ENCODE measurements around the gene TNIP3. TPM values are rescaled to one million over a fixed set of nuclear protein-coding genes. Genes with fewer than 3 reads are reported as not detected.

The TNIP3 gene
- total and polyA plus RNA-seq, 9 donors: 0.05 to 0.60 (median 0.15) TPM; not detected in 4

GRCh38 chr4:121183361-121183760, 19.2 kb upstream of the TNIP3 start:
- DNase-seq: no peak
- H3K9me3 ChIP-seq: no peaks in the 10 kb centered on the region
- no peak overlapping the region for H3K27ac ChIP-seq
- TF ChIP-seq EP300 (IDR thresholded peaks at IDR 0.05) (no peak), POLR2A (IDR thresholded peaks at IDR 0.05) (no peak), CTCF (IDR thresholded peaks at IDR 0.05) (no peak)
- no peaks in the 10 kb centered on the region for H3K27me3 ChIP-seq
- no peaks in the 10 kb centered on the region for H3K36me3 ChIP-seq
- H3K4me3 ChIP-seq: no peak overlapping the region
- H3K4me1 ChIP-seq (ENCODE audit: insufficient read depth): no peaks in the 10 kb centered on the region
- intact Hi-C loops (cut with DNase I): no loop called here
- WGBS, 3 donors: 78 to 99% (median 96%) methylated on average over 3 of the region's 3 CpGs

- Histone ChIP-seq H3K4me3 (no peak overlapping the region), H3K4me1 (ENCODE audit: insufficient read depth) (no peaks in the 10 kb centered on the region), H3K9me3 (no peaks in the 10 kb centered on the region), H3K27ac (no peak overlapping the region), H3K36me3 (no peaks in the 10 kb centered on the region), H3K27me3 (no peaks in the 10 kb centered on the region)
- WGBS, 3 donors: 35 to 60% (median 41%) methylated on average over 3 of the region's 3 CpGs
- intact Hi-C loops (cut with DNase I): no loop called here
- TF ChIP-seq CTCF (IDR thresholded peaks at IDR 0.05) (no peak), POLR2A (IDR thresholded peaks at IDR 0.05) (no peak), EP300 (IDR thresholded peaks at IDR 0.05) (no peak)
- DNase-seq: no peak
Observed at GRCh38 chr4:121182296-121182695, 18.2 kb upstream of the TNIP3 start.

- H3K4me1 ChIP-seq (ENCODE audit: insufficient read depth): no peaks in the 10 kb centered on the region
- TF ChIP-seq CTCF (IDR thresholded peaks at IDR 0.05): no peak
- no peak for TF ChIP-seq EP300 (IDR thresholded peaks at IDR 0.05)
- no peak for TF ChIP-seq POLR2A (IDR thresholded peaks at IDR 0.05)
- no peaks in the 10 kb centered on the region for H3K27me3 ChIP-seq
- no peaks in the 10 kb centered on the region for H3K9me3 ChIP-seq
- 91 to 95% (median 95%) methylated on average over 1 of the region's 1 CpG for WGBS, 3 donors
- H3K36me3 ChIP-seq: no peaks in the 10 kb centered on the region
- no peak overlapping the region for H3K4me3 ChIP-seq
- no peak overlapping the region for H3K27ac ChIP-seq
- no peak for DNase-seq
- intact Hi-C loops (cut with DNase I): no loop called here
Observed at GRCh38 chr4:121181493-121181892, 17.4 kb upstream of the TNIP3 start.

GRCh38 chr4:121180558-121180957, 16.4 kb upstream of the TNIP3 start:
- Histone ChIP-seq H3K4me1 (ENCODE audit: insufficient read depth) (no peaks in the 10 kb centered on the region), H3K4me3 (no peak overlapping the region), H3K9me3 (no peaks in the 10 kb centered on the region), H3K27ac (no peak overlapping the region), H3K27me3 (no peaks in the 10 kb centered on the region), H3K36me3 (no peaks in the 10 kb centered on the region)
- no peak for DNase-seq
- TF ChIP-seq EP300 (IDR thresholded peaks at IDR 0.05) (no peak), POLR2A (IDR thresholded peaks at IDR 0.05) (no peak), CTCF (IDR thresholded peaks at IDR 0.05) (no peak)
- WGBS, 3 donors: 85 to 90% (median 88%) methylated on average over 3 of the region's 3 CpGs
- intact Hi-C loops (cut with DNase I): no loop called here

All from ovary (tissue), 9 donors.